Thyroid gland (tissue), 4 donors: ENCODE measurements around the gene MAP4K1.

Experiments
- POLR2A ChIP-seq, 2 donors: fragments of 450-650 bp; IDR thresholded peaks; one replicate each; pipeline ENCODE4 v1.6.1; 2017; ENCODE audit warnings: antibody characterized with exemption in 2 of 2, mild to moderate bottlenecking in 2 of 2, moderate library complexity in 1 of 2
- TF ChIP-seq, protein P1 (sequence below), 6 experiments: fragments of 200-600 bp in 3 of 6; fragments of 450-650 bp in 3 of 6; sonication (generic) in 3 of 6; IDR thresholded peaks; one replicate each; pipeline ENCODE4 v1.5.1; 2016 to 2019; ENCODE audit warnings: antibody characterized with exemption in 6 of 6, mild to moderate bottlenecking in 2 of 6, inconsistent platforms in 1 of 6, moderate library complexity in 1 of 6

DNA sequence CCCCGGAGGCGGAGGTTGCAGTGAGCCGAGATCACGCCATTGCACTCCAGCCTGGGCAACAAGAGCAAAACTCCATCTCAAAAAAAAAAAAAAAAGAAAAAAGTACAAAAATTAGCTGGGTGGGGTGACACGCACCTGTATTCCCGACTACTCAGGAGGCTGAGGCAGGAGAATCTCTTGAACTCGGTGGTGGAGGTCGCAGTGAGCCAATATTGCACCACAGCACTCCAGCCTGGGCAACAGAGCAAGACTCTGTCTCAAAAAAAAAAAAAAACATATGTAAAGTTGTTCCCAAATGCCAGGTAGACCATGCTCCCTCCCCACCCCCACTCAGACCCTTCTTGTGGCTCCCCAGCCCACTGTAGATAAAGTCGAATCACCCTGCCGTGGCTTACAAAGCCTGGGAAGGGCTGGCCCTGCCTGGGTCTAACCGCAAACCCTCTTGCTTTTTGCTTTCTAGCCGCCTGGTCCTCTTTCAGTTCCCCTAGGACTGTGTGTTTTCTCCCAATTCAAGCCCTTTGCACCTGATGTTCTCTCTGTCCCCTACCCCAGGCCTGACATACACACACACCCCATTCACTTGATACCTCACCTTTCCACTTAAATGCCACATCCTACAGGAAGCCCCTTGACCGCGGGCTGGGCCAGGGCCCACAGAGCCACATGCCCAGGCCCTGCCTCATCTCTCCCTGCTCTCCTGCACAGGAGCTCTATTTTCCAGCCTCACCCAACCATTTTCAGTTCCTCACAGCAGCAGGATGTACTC, 34.4 kb downstream of the MAP4K1 start:
- TF ChIP-seq, protein P1, sequence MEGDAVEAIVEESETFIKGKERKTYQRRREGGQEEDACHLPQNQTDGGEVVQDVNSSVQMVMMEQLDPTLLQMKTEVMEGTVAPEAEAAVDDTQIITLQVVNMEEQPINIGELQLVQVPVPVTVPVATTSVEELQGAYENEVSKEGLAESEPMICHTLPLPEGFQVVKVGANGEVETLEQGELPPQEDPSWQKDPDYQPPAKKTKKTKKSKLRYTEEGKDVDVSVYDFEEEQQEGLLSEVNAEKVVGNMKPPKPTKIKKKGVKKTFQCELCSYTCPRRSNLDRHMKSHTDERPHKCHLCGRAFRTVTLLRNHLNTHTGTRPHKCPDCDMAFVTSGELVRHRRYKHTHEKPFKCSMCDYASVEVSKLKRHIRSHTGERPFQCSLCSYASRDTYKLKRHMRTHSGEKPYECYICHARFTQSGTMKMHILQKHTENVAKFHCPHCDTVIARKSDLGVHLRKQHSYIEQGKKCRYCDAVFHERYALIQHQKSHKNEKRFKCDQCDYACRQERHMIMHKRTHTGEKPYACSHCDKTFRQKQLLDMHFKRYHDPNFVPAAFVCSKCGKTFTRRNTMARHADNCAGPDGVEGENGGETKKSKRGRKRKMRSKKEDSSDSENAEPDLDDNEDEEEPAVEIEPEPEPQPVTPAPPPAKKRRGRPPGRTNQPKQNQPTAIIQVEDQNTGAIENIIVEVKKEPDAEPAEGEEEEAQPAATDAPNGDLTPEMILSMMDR (IDR thresholded peaks at IDR 0.05): no peak
- TF ChIP-seq POLR2A (IDR thresholded peaks at IDR 0.05): no peak
